HepG2 (cell line): ENCODE results near the gene KIF20A. TPM values are rescaled to one million over a fixed set of nuclear protein-coding genes. Genes with fewer than 3 reads are reported as not detected.

ENCODE experiments used
- ATAC-seq: fragments of 200-7000 bp; cut with Tn5 transposase; 3 replicates; pipeline ENCODE4 v1.9.1; 2020; ENCODE audit warnings: mild to moderate bottlenecking, moderate library complexity
- BruUV-seq: library from RNA; stranded (reverse); fragments of 400-500 nt; replicated peaks from 2 replicates; lab custom pipeline; 2021; lab: Mats Ljungman, UMichigan
- CTCF ChIA-PET: fragments of 300-600 bp; formaldehyde crosslinking; extraction: SDS; loops from one replicate; lab custom pipeline; 2021; ENCODE audit warnings: low total read pairs, inconsistent platforms, low intra/inter-chr PET ratio; lab: Yijun Ruan, JAX
- POLR2A ChIA-PET: fragments of 350-600 bp; sonication (Branson Sonifier 250); formaldehyde crosslinking; loops from one replicate; lab custom pipeline; 2020; ENCODE audit warnings: antibody characterized with exemption, inconsistent platforms; lab: Yijun Ruan, JAX
- DNase-seq: peaks from one replicate; pipeline ENCODE4 v3.0.0-alpha.2; 2015; ENCODE audit warnings: low spot score
- FAIRE-seq: peaks from 3 replicates; lab custom pipeline; 2011; peaks lifted over from hg19 to GRCh38; lab: Jason Lieb, UNC
- H2AFZ ChIP-seq: one replicate; pipeline ENCODE4 v1.6.1; 2011; ENCODE audit warnings: low read length, inconsistent platforms
- H3K27ac ChIP-seq: fragments of 300-600 bp; 3 replicates; pipeline ENCODE4 v1.8.0; 2011; ENCODE audit warnings: mixed run types, mild to moderate bottlenecking, mixed read lengths, low read length, inconsistent platforms; ENCODE audit not compliant: insufficient read depth; ENCODE audit errors: extremely low read length
- H3K27me3 ChIP-seq, 2 experiments: fragments of 200-600 bp in 1 of 2; 2 replicates in 1 of 2; 3 replicates in 1 of 2; pipeline versions ENCODE4 v1.6.0 to v1.8.0; 2011; ENCODE audit warnings: low read length in 2 of 2, mild to moderate bottlenecking in 2 of 2, moderate library complexity in 2 of 2, inconsistent platforms in 1 of 2; ENCODE audit not compliant: insufficient read depth in 2 of 2, control insufficient read depth in 1 of 2
- H3K36me3 ChIP-seq, 2 experiments: fragments of 200-600 bp in 1 of 2; replicated peaks in 1 of 2; 2 replicates in 1 of 2; 3 replicates in 1 of 2; pipeline versions ENCODE4 v1.5.1 to v1.8.0; 2011; ENCODE audit warnings: low read length in 2 of 2, inconsistent platforms in 1 of 2; ENCODE audit not compliant: insufficient read depth in 2 of 2, control insufficient read depth in 1 of 2
- H3K4me1 ChIP-seq: 2 replicates; pipeline ENCODE4 v1.5.1; 2012; ENCODE audit warnings: low read length, inconsistent platforms; ENCODE audit not compliant: insufficient read depth
- H3K4me2 ChIP-seq: 2 replicates; pipeline ENCODE4 v1.6.0; 2011; ENCODE audit warnings: low read depth, low read length, inconsistent platforms
- H3K4me3 ChIP-seq, 3 experiments: fragments of 200-600 bp in 1 of 3; sonication (generic), shearing (Covaris generic) in 1 of 3; replicated peaks in 1 of 3; 2 replicates each; pipeline ENCODE4 v1.5.1; 2011 to 2016; ENCODE audit warnings: low read length in 3 of 3, inconsistent platforms in 2 of 3, low read depth in 2 of 3, mild to moderate bottlenecking in 2 of 3, control low read depth in 1 of 3, mixed read lengths in 1 of 3; ENCODE audit not compliant: insufficient read depth in 1 of 3
- H3K79me2 ChIP-seq: one replicate; pipeline ENCODE4 v1.6.1; 2011; ENCODE audit warnings: low read length, inconsistent platforms; ENCODE audit not compliant: insufficient read depth
- H3K9ac ChIP-seq: 2 replicates; pipeline ENCODE4 v1.6.0; 2011; ENCODE audit warnings: mild to moderate bottlenecking, low read depth, low read length, inconsistent platforms; ENCODE audit not compliant: insufficient read depth
- H3K9me3 ChIP-seq: 2 replicates; pipeline ENCODE4 v1.5.1; 2012; ENCODE audit warnings: mild to moderate bottlenecking, low read length
- H4K20me1 ChIP-seq: 2 replicates; pipeline ENCODE4 v1.6.0; 2011; ENCODE audit warnings: inconsistent platforms, mild to moderate bottlenecking, low read length, moderate library complexity; ENCODE audit not compliant: insufficient read depth
- CBX2 ChIP-seq, 2 experiments: fragments of 200-600 bp in 1 of 2; sonication (generic); formaldehyde crosslinking in 1 of 2; IDR thresholded peaks; 2 replicates each; pipeline versions ENCODE4 v1.7.0 to v1.8.1; 2018 to 2022; ENCODE audit warnings: low read depth in 2 of 2, low read length in 1 of 2, mild to moderate bottlenecking in 1 of 2, missing genetic modification reagents in 1 of 2
- FOXK2 ChIP-seq: fragments of 450-650 bp; IDR thresholded peaks from 2 replicates; pipeline ENCODE4 v1.6.1; 2016
- GATAD1 ChIP-seq: IDR thresholded peaks from 2 replicates; pipeline ENCODE4 v1.6.1; 2016; ENCODE audit warnings: missing genetic modification reagents, missing compliant biosample characterization
- HNF4A ChIP-seq: sonication (generic); formaldehyde crosslinking; IDR thresholded peaks from 2 replicates; pipeline ENCODE4 v1.4.0; 2020; ENCODE audit warnings: missing genetic modification reagents
- HNRNPL ChIP-seq: fragments of 200-400 bp; formaldehyde crosslinking; IDR thresholded peaks from 2 replicates; pipeline ENCODE4 v1.6.1; 2017; ENCODE audit warnings: mild to moderate bottlenecking, low read depth, low read length
- KDM5B ChIP-seq: sonication (generic); formaldehyde crosslinking; IDR thresholded peaks from 2 replicates; pipeline ENCODE4 v1.4.0; 2020; ENCODE audit warnings: missing genetic modification reagents, mild to moderate bottlenecking, borderline replicate concordance
- KLF16 ChIP-seq, 2 experiments: sonication (generic) in 1 of 2; formaldehyde crosslinking in 1 of 2; IDR thresholded peaks; 2 replicates each; pipeline versions ENCODE4 v1.6.1 to v1.8.0; 2016 to 2023; ENCODE audit warnings: missing genetic modification reagents in 2 of 2, missing compliant biosample characterization in 1 of 2
- NR3C1 ChIP-seq: sonication (generic); formaldehyde crosslinking; IDR thresholded peaks from 2 replicates; pipeline ENCODE4 v1.4.0; 2020; ENCODE audit warnings: missing genetic modification reagents
- TOE1 ChIP-seq: sonication (generic); formaldehyde crosslinking; IDR thresholded peaks from 2 replicates; pipeline ENCODE4 v1.4.0; 2020; ENCODE audit warnings: mild to moderate bottlenecking, missing genetic modification reagents
- ZKSCAN1 ChIP-seq: fragments of 150-350 bp; IDR thresholded peaks from 2 replicates; pipeline ENCODE4 v1.6.1; 2014; ENCODE audit warnings: low read length
- ZNF792 ChIP-seq: IDR thresholded peaks from 2 replicates; pipeline ENCODE4 v1.6.1; 2016
- ZNF883 ChIP-seq: sonication (generic); formaldehyde crosslinking; IDR thresholded peaks from 2 replicates; pipeline ENCODE4 v1.5.1; 2020; ENCODE audit warnings: mild to moderate bottlenecking, missing genetic modification reagents; ENCODE audit errors: not compliant biosample characterization
- ZNF891 ChIP-seq: sonication (generic); formaldehyde crosslinking; IDR thresholded peaks from 2 replicates; pipeline ENCODE4 v1.5.0; 2020; ENCODE audit warnings: mild to moderate bottlenecking, missing genetic modification reagents
- WGBS: methylation state at CpG from one replicate; pipeline ENCODE4 v1.1.6; 2017; ENCODE audit warnings: low lambda C conversion rate; 5-methylcytosine and 5-hydroxymethylcytosine counted together
- in situ Hi-C: cut with HindIII; loops from 2 replicates; pipeline ENCODE4 v1.10.0; 2017; ENCODE audit warnings: low pct_unique_long_range_greater_than_20kb; ENCODE audit not compliant: extremely low pct_ligation_motif_present
- intact Hi-C: fragments of 100-400 bp; cut with micrococcal nuclease; formaldehyde crosslinking; loops from one replicate; pipeline ENCODE4 v1.10.0; 2022; ENCODE audit not compliant: unreplicated experiment
- polyA plus RNA-seq, 8 experiments: library from polyadenylated mRNA; depleted of rRNA in 3 of 8; stranded (reverse) in 7 of 8; unstranded in 1 of 8; fragments of >200 nt; fragmentation: Illumina TruSeq in 4 of 8; extraction: Trizol in 4 of 8; gene quantifications; 2 replicates each; pipeline versions ENCODE4 v1.2.1 to v1.2.3, GENCODE V29; 2011 to 2016; ENCODE audit warnings: low read depth in 4 of 8, missing spikeins in 1 of 8, mixed read lengths in 1 of 8; ENCODE audit not compliant: insufficient read depth in 1 of 8
- total RNA-seq, 5 experiments: library from RNA; depleted of rRNA; stranded (reverse); fragments of >200 nt; fragmentation: Illumina TruSeq; extraction: Trizol; gene quantifications; 2 replicates each; pipeline ENCODE4 v1.2.3, GENCODE V29; 2016; ENCODE audit warnings: low read depth in 1 of 5
- TF ChIP-seq, protein P1 (sequence below): sonication (generic); formaldehyde crosslinking; IDR thresholded peaks from 2 replicates; pipeline ENCODE4 v1.8.0; 2022; ENCODE audit warnings: mild to moderate bottlenecking, missing genetic modification reagents, borderline replicate concordance
- TF ChIP-seq, protein P2 (sequence below): sonication (generic); formaldehyde crosslinking; IDR thresholded peaks from 2 replicates; pipeline ENCODE4 v1.5.1; 2020; ENCODE audit warnings: missing genetic modification reagents, mild to moderate bottlenecking, borderline replicate concordance
- TF ChIP-seq, protein P3 (sequence below): sonication (generic); formaldehyde crosslinking; IDR thresholded peaks from 2 replicates; pipeline ENCODE4 v1.4.0; 2020; ENCODE audit warnings: missing genetic modification reagents, borderline replicate concordance
- TF ChIP-seq, protein P4 (sequence below): sonication (generic); formaldehyde crosslinking; IDR thresholded peaks from 2 replicates; pipeline ENCODE4 v1.8.0; 2023; ENCODE audit warnings: mild to moderate bottlenecking, missing genetic modification reagents
- TF ChIP-seq, protein P5 (sequence below): sonication (generic); formaldehyde crosslinking; IDR thresholded peaks from 2 replicates; pipeline ENCODE4 v1.8.1; 2023; ENCODE audit warnings: mild to moderate bottlenecking, missing genetic modification reagents

Gene KIF20A
- total and polyA plus RNA-seq, 2 of the 13 experiments (the other 11 are each of a cell fraction or from before 2014, with no cell fraction given) = 17.1 to 66.8 TPM

DNA sequence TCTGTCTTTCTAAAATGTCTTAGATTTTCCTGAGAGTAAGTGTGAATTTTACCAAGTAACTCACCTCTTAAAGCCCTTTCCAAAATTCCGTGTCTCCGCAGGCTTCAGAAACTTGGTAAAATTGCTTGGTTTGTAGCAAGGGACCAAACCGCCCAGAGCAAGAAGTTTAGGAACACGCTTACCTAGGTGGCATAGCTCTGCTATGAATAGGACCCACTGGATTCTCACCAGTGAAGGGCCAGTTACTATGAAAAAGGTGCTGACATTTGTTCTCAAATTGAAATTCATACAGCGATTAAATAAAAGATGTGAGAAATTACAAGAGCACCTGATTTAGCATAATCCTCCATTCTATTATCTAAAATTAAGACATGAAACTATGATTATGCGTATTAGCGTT lies 46.4 kb upstream of the KIF20A start:
- in situ Hi-C loops = no loop called here
- POLR2A ChIA-PET = no interaction called here

More for the DNA sequence above, 46.4 kb upstream of the KIF20A start:
- no peak overlapping the region for H3K27ac ChIP-seq
- no TSS peak for BruUV-seq
- FAIRE-seq = no peak
- ATAC-seq = no peak
- no peaks in the 10 kb centered on the region for H4K20me1 ChIP-seq
- H3K9ac ChIP-seq = no peak overlapping the region
- DNase-seq = no peak
- intact Hi-C loops = no loop called here
- no peak overlapping the region for H3K4me3 ChIP-seq
- no peaks in the 10 kb centered on the region for H3K27me3 ChIP-seq
- H3K4me2 ChIP-seq = no peak overlapping the region
- no peak overlapping the region for H2AFZ ChIP-seq
- H3K79me2 ChIP-seq = no peaks in the 10 kb centered on the region
- no peak for TF ChIP-seq FOXK2
- no peak for TF ChIP-seq ZNF792 (CRISPR knock-in tag)
- no peak for TF ChIP-seq ZKSCAN1
- TF ChIP-seq HNRNPL = no peak
- TF ChIP-seq KLF16 (CRISPR knock-in tag; IDR thresholded peaks at IDR 0.05) = no peak
- TF ChIP-seq, protein P1, sequence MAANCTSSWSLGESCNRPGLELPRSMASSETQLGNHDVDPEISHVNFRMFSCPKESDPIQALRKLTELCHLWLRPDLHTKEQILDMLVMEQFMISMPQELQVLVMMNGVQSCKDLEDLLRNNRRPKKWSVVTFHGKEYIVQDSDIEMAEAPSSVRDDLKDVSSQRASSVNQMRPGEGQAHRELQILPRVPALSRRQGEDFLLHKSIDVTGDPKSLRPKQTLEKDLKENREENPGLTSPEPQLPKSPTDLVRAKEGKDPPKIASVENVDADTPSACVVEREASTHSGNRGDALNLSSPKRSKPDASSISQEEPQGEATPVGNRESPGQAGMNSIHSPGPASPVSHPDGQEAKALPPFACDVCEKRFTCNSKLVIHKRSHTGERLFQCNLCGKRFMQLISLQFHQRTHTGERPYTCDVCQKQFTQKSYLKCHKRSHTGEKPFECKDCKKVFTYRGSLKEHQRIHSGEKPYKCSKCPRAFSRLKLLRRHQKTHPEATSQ (CRISPR knock-in tag) = no peak
- no peak for TF ChIP-seq GATAD1 (CRISPR knock-in tag)
- TF ChIP-seq, protein P2, sequence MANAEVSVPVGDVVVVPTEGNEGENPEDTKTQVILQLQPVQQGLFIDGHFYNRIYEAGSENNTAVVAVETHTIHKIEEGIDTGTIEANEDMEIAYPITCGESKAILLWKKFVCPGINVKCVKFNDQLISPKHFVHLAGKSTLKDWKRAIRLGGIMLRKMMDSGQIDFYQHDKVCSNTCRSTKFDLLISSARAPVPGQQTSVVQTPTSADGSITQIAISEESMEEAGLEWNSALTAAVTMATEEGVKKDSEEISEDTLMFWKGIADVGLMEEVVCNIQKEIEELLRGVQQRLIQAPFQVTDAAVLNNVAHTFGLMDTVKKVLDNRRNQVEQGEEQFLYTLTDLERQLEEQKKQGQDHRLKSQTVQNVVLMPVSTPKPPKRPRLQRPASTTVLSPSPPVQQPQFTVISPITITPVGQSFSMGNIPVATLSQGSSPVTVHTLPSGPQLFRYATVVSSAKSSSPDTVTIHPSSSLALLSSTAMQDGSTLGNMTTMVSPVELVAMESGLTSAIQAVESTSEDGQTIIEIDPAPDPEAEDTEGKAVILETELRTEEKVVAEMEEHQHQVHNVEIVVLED (CRISPR knock-in tag) = no peak
- TF ChIP-seq ZNF883 (CRISPR knock-in tag) = no peak
- TF ChIP-seq, protein P3, sequence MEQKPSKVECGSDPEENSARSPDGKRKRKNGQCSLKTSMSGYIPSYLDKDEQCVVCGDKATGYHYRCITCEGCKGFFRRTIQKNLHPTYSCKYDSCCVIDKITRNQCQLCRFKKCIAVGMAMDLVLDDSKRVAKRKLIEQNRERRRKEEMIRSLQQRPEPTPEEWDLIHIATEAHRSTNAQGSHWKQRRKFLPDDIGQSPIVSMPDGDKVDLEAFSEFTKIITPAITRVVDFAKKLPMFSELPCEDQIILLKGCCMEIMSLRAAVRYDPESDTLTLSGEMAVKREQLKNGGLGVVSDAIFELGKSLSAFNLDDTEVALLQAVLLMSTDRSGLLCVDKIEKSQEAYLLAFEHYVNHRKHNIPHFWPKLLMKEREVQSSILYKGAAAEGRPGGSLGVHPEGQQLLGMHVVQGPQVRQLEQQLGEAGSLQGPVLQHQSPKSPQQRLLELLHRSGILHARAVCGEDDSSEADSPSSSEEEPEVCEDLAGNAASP (CRISPR knock-in tag) = no peak
- no peak for TF ChIP-seq KDM5B
- no peak for TF ChIP-seq NR3C1
- TF ChIP-seq, protein P4, sequence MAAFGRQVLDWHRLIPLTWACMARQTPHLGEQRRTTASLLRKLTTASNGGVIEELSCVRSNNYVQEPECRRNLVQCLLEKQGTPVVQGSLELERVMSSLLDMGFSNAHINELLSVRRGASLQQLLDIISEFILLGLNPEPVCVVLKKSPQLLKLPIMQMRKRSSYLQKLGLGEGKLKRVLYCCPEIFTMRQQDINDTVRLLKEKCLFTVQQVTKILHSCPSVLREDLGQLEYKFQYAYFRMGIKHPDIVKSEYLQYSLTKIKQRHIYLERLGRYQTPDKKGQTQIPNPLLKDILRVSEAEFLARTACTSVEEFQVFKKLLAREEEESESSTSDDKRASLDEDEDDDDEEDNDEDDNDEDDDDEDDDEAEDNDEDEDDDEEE (CRISPR knock-in tag) = no peak
- no peak for TF ChIP-seq TOE1 (CRISPR knock-in tag)
- no peak for TF ChIP-seq HNF4A (CRISPR knock-in tag)
- no peak for TF ChIP-seq CBX2 (IDR thresholded peaks at IDR 0.05; ENCODE audit: low read depth, low read length)
- no peak for TF ChIP-seq CBX2 (CRISPR knock-in tag; IDR thresholded peaks at IDR 0.05; ENCODE audit: low read depth)
- TF ChIP-seq ZNF891 (CRISPR knock-in tag) = no peak
- TF ChIP-seq, protein P5, sequence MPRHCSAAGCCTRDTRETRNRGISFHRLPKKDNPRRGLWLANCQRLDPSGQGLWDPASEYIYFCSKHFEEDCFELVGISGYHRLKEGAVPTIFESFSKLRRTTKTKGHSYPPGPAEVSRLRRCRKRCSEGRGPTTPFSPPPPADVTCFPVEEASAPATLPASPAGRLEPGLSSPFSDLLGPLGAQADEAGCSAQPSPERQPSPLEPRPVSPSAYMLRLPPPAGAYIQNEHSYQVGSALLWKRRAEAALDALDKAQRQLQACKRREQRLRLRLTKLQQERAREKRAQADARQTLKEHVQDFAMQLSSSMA (CRISPR knock-in tag) = no peak
- no peaks in the 10 kb centered on the region for H3K36me3 ChIP-seq
- 72% methylated on average over 7 of the region's 7 CpGs for WGBS
- H3K4me1 ChIP-seq = peaks cover 4% of the 10 kb centered on the region; the same call in 1 of the 2 replicates
- H3K9me3 ChIP-seq = no peaks in the 10 kb centered on the region
- CTCF ChIA-PET = interaction anchor here (0.6 to 2.7 kb wide), 3 partner anchors 55 to 148 kb away, joined by 3 to 69 read pairs (median 17); no protein-coding TSS in a partner anchor
